Mucosa of rectum (tissue), 2 donors: ENCODE results near the gene DEAF1.
"Not testable (repeated sequence)": the region's sequence is repeated elsewhere in the genome, so short reads cannot be mapped to it uniquely, and the experiment has no call there.

Experiments used
- H3K27ac ChIP-seq, 2 donors: one replicate each; pipeline ENCODE4 v1.7.0; 2013; ENCODE audit warnings: inconsistent platforms in 2 of 2, low read depth in 2 of 2, low read length in 2 of 2
- H3K27me3 ChIP-seq, 2 donors: one replicate each; pipeline ENCODE4 v1.7.0; 2013; ENCODE audit warnings: low read length in 2 of 2; ENCODE audit not compliant: control insufficient read depth in 2 of 2, insufficient read depth in 2 of 2
- H3K36me3 ChIP-seq, 2 donors: one replicate each; pipeline ENCODE4 v1.7.0; 2013; ENCODE audit warnings: low read length in 2 of 2; ENCODE audit not compliant: control insufficient read depth in 2 of 2, insufficient read depth in 2 of 2
- H3K4me1 ChIP-seq, 2 donors: one replicate each; pipeline ENCODE4 v1.7.0; 2013; ENCODE audit warnings: low read length in 2 of 2, mild to moderate bottlenecking in 1 of 2; ENCODE audit not compliant: control insufficient read depth in 2 of 2, insufficient read depth in 2 of 2
- H3K4me3 ChIP-seq, 2 donors: one replicate each; pipeline ENCODE4 v1.7.0; 2013; ENCODE audit warnings: low read length in 2 of 2
- H3K9ac ChIP-seq, 2 donors: one replicate each; pipeline ENCODE4 v1.7.0; 2013; ENCODE audit warnings: low read length in 2 of 2, low read depth in 1 of 2, mild to moderate bottlenecking in 1 of 2
- H3K9me3 ChIP-seq, 2 donors: one replicate each; pipeline ENCODE4 v1.7.0; 2013; ENCODE audit warnings: low read length in 2 of 2; ENCODE audit not compliant: control insufficient read depth in 2 of 2
- donor health status: healthy.
- donor health status: Normal muscosa, but diverticular disease.

The DEAF1 gene

GRCh38 chr11:647672-648158, 47.3 kb downstream of the DEAF1 start:
- H3K4me1 ChIP-seq, H3K36me3 ChIP-seq, H3K27me3 ChIP-seq, H3K9me3 ChIP-seq, H3K9ac ChIP-seq, H3K4me3 ChIP-seq, H3K27ac ChIP-seq: not testable (repeated sequence)

- H3K9me3 ChIP-seq: no peaks in the 10 kb centered on the region
- no peak overlapping the region for H3K27ac ChIP-seq
- no peak overlapping the region for H3K9ac ChIP-seq
- no peaks in the 10 kb centered on the region for H3K27me3 ChIP-seq
- H3K4me1 ChIP-seq: no peaks in the 10 kb centered on the region
- H3K4me3 ChIP-seq: no peak overlapping the region
- H3K36me3 ChIP-seq: peaks cover 0 to 3% of the 10 kb centered on the region in 2 donors
These were observed 48.8 kb downstream of the DEAF1 start for GRCh38 chr11:646214-646613.

GRCh38 chr11:645536-645935, 49.5 kb downstream of the DEAF1 start:
- Histone ChIP-seq H3K36me3 (peaks cover 0 to 3% of the 10 kb centered on the region in 2 donors), H3K9ac (no peak overlapping the region), H3K27ac (no peak overlapping the region), H3K4me1 (no peaks in the 10 kb centered on the region), H3K9me3 (no peaks in the 10 kb centered on the region), H3K27me3 (no peaks in the 10 kb centered on the region), H3K4me3 (no peak overlapping the region)

- Histone ChIP-seq H3K9me3 (no peaks in the 10 kb centered on the region), H3K36me3 (no peaks in the 10 kb centered on the region), H3K9ac (no peak overlapping the region), H3K4me3 (no peak overlapping the region), H3K27me3 (peaks cover under 1 to 2% of the 10 kb centered on the region in 2 donors), H3K27ac (no peak overlapping the region), H3K4me1 (peaks cover 0 to 1% of the 10 kb centered on the region in 2 donors)
These were observed 50.9 kb downstream of the DEAF1 start for GRCh38 chr11:643849-644738.

GRCh38 chr11:643366-643765, 51.7 kb downstream of the DEAF1 start:
- no peak overlapping the region for H3K9ac ChIP-seq
- H3K27ac ChIP-seq: no peak overlapping the region
- peaks cover 6% of the 10 kb centered on the region in 2 donors for H3K27me3 ChIP-seq
- H3K4me3 ChIP-seq: no peak overlapping the region
- peaks cover 0 to 3% of the 10 kb centered on the region in 2 donors for H3K4me1 ChIP-seq
- H3K9me3 ChIP-seq: no peaks in the 10 kb centered on the region
- H3K36me3 ChIP-seq: no peaks in the 10 kb centered on the region

GRCh38 chr11:641806-642370, 53.1 kb downstream of the DEAF1 start:
- no peaks in the 10 kb centered on the region for H3K36me3 ChIP-seq
- H3K9me3 ChIP-seq: no peaks in the 10 kb centered on the region
- H3K9ac ChIP-seq: no peak overlapping the region
- no peak overlapping the region for H3K27ac ChIP-seq
- peaks cover 0 to 10% of the 10 kb centered on the region in 2 donors for H3K4me1 ChIP-seq
- peaks cover 11 to 17% of the 10 kb centered on the region in 2 donors for H3K27me3 ChIP-seq
- H3K4me3 ChIP-seq: no peak overlapping the region

GRCh38 chr11:640021-640706, 54.9 kb downstream of the DEAF1 start:
- Histone ChIP-seq H3K36me3 (no peaks in the 10 kb centered on the region), H3K9ac (no peak overlapping the region), H3K27me3 (peaks cover 11 to 17% of the 10 kb centered on the region in 2 donors), H3K4me1 (peaks cover 0 to 10% of the 10 kb centered on the region in 2 donors), H3K27ac (no peak overlapping the region), H3K4me3 (no peak overlapping the region), H3K9me3 (no peaks in the 10 kb centered on the region)

GRCh38 chr11:639332-639955, 55.6 kb downstream of the DEAF1 start:
- Histone ChIP-seq H3K9me3 (no peaks in the 10 kb centered on the region), H3K4me3 (no peak overlapping the region), H3K27ac (no peak overlapping the region), H3K9ac (no peak overlapping the region), H3K36me3 (no peaks in the 10 kb centered on the region), H3K4me1 (peaks cover 0 to 10% of the 10 kb centered on the region in 2 donors), H3K27me3 (peaks cover 11 to 17% of the 10 kb centered on the region in 2 donors)

GRCh38 chr11:638631-639331, 56.2 kb downstream of the DEAF1 start:
- Histone ChIP-seq H3K36me3 (no peaks in the 10 kb centered on the region), H3K9me3 (no peaks in the 10 kb centered on the region), H3K9ac (no peak overlapping the region), H3K27ac (no peak overlapping the region), H3K4me1 (peaks cover 0 to 10% of the 10 kb centered on the region in 2 donors), H3K27me3 (peaks cover 11 to 17% of the 10 kb centered on the region in 2 donors), H3K4me3 (no peak overlapping the region)
